LNCaP clone FGC (cell line): ENCODE results near the gene ALPL.
"Not testable (repeated sequence)": the region's sequence is repeated elsewhere in the genome, so short reads cannot be mapped to it uniquely, and the experiment has no call there.

Source experiments
- DNase-seq: peaks from one replicate; pipeline ENCODE4 v3.0.0-alpha.2; 2011; ENCODE audit warnings: low read depth
- H3K4me3 ChIP-seq: 2 replicates; pipeline ENCODE4 v1.5.1; 2011; ENCODE audit warnings: mild to moderate bottlenecking, low read depth, low read length, control low read depth
- CTCF ChIP-seq: IDR thresholded peaks from 2 replicates; pipeline ENCODE4 v1.5.1; 2012; ENCODE audit warnings: mild to moderate bottlenecking; ENCODE audit not compliant: control insufficient read depth, insufficient read depth; ENCODE audit errors: extremely low read depth

The ALPL gene

GRCh38 chr1:21517660-21518480 is 8.6 kb downstream of the ALPL start:
- TF ChIP-seq CTCF = no peak
- H3K4me3 ChIP-seq = no peak overlapping the region
- DNase-seq = no peak

- no peak for TF ChIP-seq CTCF
- no peak for DNase-seq
- H3K4me3 ChIP-seq = no peak overlapping the region
These were observed 9.7 kb downstream of the ALPL start for GRCh38 chr1:21518774-21519455.

GRCh38 chr1:21519486-21520070 is 10.4 kb downstream of the ALPL start:
- H3K4me3 ChIP-seq, DNase-seq: not testable (repeated sequence)

GRCh38 chr1:21520899-21521716 is 11.9 kb downstream of the ALPL start:
- no peak overlapping the region for H3K4me3 ChIP-seq
- DNase-seq = no peak
- no peak for TF ChIP-seq CTCF

GRCh38 chr1:21521717-21522060 is 12.5 kb downstream of the ALPL start:
- no peak for DNase-seq
- H3K4me3 ChIP-seq = no peak overlapping the region
- TF ChIP-seq CTCF = no peak

GRCh38 chr1:21522525-21523038 is 13.4 kb downstream of the ALPL start:
- no peak for TF ChIP-seq CTCF
- no peak for DNase-seq
- H3K4me3 ChIP-seq = no peak overlapping the region
